ENCODE data around the gene TERT.

The TERT gene

GRCh38 chr5:1310118-1310517 is 15.2 kb upstream of the TERT start:
- H3K4me3 ChIP-seq (ENCODE audit: low read length) = no peak overlapping the region
- no peak for DNase-seq (ENCODE audit: low read depth)
- TF ChIP-seq CTCF (IDR thresholded peaks at IDR 0.05; ENCODE audit: insufficient read depth, low read depth, low read length, missing control alignments) = no peak

- no peak for TF ChIP-seq CTCF (IDR thresholded peaks at IDR 0.05; ENCODE audit: insufficient read depth, low read depth, low read length, missing control alignments)
- H3K4me3 ChIP-seq (ENCODE audit: low read length) = no peak overlapping the region
- no peak for DNase-seq (ENCODE audit: low read depth)
Observed at GRCh38 chr5:1304033-1304432, 9.2 kb upstream of the TERT start.

- no peak for TF ChIP-seq CTCF (IDR thresholded peaks at IDR 0.05; ENCODE audit: insufficient read depth, low read depth, low read length, missing control alignments)
- no peak overlapping the region for H3K4me3 ChIP-seq (ENCODE audit: low read length)
- DNase-seq (ENCODE audit: low read depth) = no peak
Observed at GRCh38 chr5:1302258-1302657, 7.4 kb upstream of the TERT start.

GRCh38 chr5:1300581-1301083 is 5.8 kb upstream of the TERT start:
- TF ChIP-seq CTCF (IDR thresholded peaks at IDR 0.05; ENCODE audit: insufficient read depth, low read depth, low read length, missing control alignments) = no peak
- no peak for DNase-seq (ENCODE audit: low read depth)
- H3K4me3 ChIP-seq (ENCODE audit: low read length) = no peak overlapping the region

GRCh38 chr5:1299961-1300360 is 5.1 kb upstream of the TERT start:
- H3K4me3 ChIP-seq (ENCODE audit: low read length) = no peak overlapping the region
- TF ChIP-seq CTCF (IDR thresholded peaks at IDR 0.05; ENCODE audit: insufficient read depth, low read depth, low read length, missing control alignments) = no peak
- no peak for DNase-seq (ENCODE audit: low read depth)

GRCh38 chr5:1299511-1299850 is 4.6 kb upstream of the TERT start:
- TF ChIP-seq CTCF (IDR thresholded peaks at IDR 0.05; ENCODE audit: insufficient read depth, low read depth, low read length, missing control alignments) = no peak
- no peak overlapping the region for H3K4me3 ChIP-seq (ENCODE audit: low read length)
- no peak for DNase-seq (ENCODE audit: low read depth)

- no peak for DNase-seq (ENCODE audit: low read depth)
- H3K4me3 ChIP-seq (ENCODE audit: low read length) = no peak overlapping the region
- no peak for TF ChIP-seq CTCF (IDR thresholded peaks at IDR 0.05; ENCODE audit: insufficient read depth, low read depth, low read length, missing control alignments)
Observed at GRCh38 chr5:1298723-1299510, 4.0 kb upstream of the TERT start.
